Mesenteric fat pad (tissue), 1 donor: Measurements from ENCODE around the gene AGAP1. TPM values are rescaled to one million over a fixed set of nuclear protein-coding genes. Genes with fewer than 3 reads are reported as not detected.

Source experiments
- DNase-seq: peaks from one replicate; pipeline ENCODE4 v3.0.0-alpha.2; 2020; ENCODE audit warnings: low spot score
- total RNA-seq: library from RNA; stranded (reverse); fragmentation: NEBNext Ultra II Directional; extraction: Animal tissue kit (Norgen Biotek cat#: 25700); gene quantifications from one replicate; pipeline ENCODE4 v1.2.1, GENCODE V29; 2021
- donor health status: DM: yes; HTN: yes; CAD: no.

Gene AGAP1
- total RNA-seq, 1 donor from 2014 or later: 26.5 TPM

GRCh38 chr2:236106761-236107160, 612.9 kb downstream of the AGAP1 start:
- no peak for DNase-seq

- no peak for DNase-seq
Measured at GRCh38 chr2:236107536-236107935, 613.7 kb downstream of the AGAP1 start.

DNA sequence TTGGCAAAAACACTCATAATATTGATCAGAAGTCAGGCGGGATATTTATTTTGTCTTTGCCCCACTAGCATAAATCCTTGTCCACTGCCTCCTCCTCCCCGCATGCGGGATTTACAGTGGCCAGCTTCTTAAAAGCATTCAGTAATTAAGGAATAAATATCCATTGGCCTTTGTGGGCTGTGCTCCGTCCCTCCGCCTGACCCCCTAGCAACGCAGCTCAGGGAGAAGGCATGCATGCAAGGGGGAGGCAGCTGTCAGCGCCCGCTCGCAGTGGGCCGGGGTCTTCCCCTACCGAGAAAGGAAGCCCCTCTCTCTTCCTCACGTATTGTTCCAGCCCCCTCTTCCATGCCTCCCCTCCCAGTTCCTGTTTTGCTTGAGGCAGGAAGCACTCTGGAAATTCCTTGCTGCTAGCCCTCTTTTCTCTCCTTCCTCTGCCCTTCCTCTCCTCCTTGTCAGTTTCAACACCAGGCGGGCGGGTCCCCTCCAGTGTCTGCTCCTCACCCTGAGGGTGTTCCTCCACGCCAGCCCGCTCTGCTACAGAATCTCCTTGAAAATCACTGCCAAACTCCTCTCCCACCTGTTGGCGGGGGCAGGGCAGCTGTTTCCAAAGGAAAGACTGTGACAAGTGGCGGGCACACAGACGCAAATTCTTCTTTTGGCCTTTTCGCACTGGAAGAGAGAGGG, 614.2 kb downstream of the AGAP1 start:
- no peak for DNase-seq

- no peak for DNase-seq
Measured at GRCh38 chr2:236109061-236109460, 615.2 kb downstream of the AGAP1 start.

GRCh38 chr2:236109473-236109872, 615.6 kb downstream of the AGAP1 start:
- DNase-seq: no peak

GRCh38 chr2:236112466-236112865, 618.6 kb downstream of the AGAP1 start:
- DNase-seq: no peak

GRCh38 chr2:236113425-236113824, 619.6 kb downstream of the AGAP1 start:
- no peak for DNase-seq

DNA sequence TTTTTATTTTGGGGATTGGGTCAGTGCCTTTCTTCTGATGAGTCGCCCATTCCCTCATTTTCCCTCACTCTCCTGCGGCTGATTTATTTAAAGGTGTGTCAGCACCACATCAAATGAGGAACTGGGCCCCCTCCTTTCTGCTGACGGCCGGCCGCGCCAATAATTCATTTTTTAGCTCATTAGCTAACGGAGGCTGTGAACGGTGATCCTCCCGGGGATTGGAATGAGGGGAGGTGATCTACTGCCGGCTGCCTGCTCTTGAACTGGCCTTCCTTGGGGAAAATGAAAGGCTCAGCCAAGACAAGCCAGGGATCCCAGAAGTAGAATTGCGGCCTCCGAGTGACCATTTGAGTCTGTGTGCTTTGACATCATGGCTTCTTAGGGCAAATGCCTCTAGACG, 620.1 kb downstream of the AGAP1 start:
- DNase-seq: no peak

GRCh38 chr2:236114959-236115358, 621.1 kb downstream of the AGAP1 start:
- no peak for DNase-seq

DNA sequence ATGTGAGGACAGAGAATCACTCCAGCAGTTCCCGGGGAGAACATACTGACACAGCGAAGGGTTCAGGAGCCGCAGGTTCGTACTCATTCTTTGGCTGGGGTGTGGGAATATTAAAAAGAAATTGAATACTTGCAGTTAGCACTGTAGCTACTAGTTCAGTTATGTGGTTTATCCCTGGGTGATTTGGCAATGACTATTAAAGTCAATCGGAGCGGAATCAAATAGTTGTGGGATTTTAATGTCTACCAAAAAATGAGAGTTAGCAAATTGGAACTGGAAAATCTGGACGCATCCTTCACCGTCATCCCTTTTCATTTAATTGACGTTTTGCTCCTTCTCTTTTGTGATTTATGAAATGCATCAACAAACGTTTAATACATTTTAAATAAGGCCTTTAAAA, 623.6 kb downstream of the AGAP1 start:
- DNase-seq: no peak

DNA sequence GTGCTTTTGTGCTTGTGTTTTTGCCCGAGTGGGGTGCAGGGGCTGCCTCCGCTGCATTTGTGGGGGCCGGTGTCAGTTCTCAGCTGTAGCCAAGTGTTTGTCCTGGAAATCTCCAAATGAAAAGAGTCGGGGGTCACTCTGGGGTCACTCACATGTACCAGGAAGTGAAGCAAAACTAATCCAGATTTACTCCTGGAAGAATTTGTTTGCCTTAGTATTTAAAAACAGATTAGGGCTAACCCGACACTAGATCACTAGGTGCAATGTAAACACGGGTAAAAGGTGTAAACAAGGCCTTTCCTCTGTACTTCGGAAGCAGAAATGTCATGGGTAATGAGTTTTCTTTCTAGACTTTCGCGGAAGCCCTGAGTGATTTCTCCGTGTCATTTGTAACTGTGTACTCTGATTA, 624.0 kb downstream of the AGAP1 start:
- no peak for DNase-seq

GRCh38 chr2:236119003-236119402, 625.2 kb downstream of the AGAP1 start:
- DNase-seq: no peak

DNA sequence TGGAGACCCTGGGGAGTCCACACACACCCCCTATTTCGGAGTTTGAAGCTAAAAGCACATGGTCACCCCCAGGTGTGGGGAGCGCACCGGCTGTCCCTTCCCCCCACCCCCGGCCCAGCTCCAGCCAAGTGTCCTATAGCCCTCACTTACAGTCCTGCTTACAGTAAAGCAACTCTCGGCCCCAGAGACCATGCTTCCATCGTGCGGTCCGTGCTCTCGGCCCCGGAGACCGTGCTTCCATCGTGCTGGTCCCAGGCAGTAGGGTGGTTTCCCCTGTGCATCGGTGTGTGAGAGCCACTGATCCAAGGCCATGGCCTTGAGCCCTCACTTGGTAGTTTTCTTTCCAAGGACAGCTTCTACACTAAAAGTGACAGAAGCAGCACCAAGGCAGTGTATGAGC, 625.6 kb downstream of the AGAP1 start:
- DNase-seq: no peak

- no peak for DNase-seq
Measured at GRCh38 chr2:236120141-236120601, 626.3 kb downstream of the AGAP1 start.

- no peak for DNase-seq
Measured at GRCh38 chr2:236120829-236121228, 627.0 kb downstream of the AGAP1 start.

GRCh38 chr2:236121546-236121945, 627.7 kb downstream of the AGAP1 start:
- no peak for DNase-seq

- DNase-seq: no peak
Measured at GRCh38 chr2:236122236-236122635, 628.4 kb downstream of the AGAP1 start.

GRCh38 chr2:236123716-236124115, 629.9 kb downstream of the AGAP1 start:
- no peak for DNase-seq

GRCh38 chr2:236124182-236124893, 630.5 kb downstream of the AGAP1 start:
- DNase-seq: no peak

DNA sequence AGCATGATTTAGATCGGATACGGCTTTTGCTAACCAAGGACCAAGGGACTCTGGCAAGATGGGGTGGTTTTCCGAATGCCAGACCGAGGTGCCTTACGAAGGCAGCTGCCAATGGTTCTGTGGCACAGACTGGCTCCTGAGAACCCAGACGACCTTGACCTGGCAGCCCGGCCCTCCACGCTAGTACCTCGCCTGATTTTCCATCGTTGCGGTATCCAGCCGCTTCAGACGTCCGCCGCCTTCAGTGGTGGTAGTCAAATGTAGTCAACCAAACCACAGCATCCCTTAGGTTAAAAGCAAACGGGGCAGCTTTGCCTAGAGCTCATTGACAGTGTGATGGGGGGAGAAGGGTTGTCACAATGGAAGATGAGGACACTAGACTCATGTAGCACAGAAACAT, 631.7 kb downstream of the AGAP1 start:
- DNase-seq: no peak

GRCh38 chr2:236127010-236127409, 633.2 kb downstream of the AGAP1 start:
- DNase-seq: no peak

- DNase-seq: no peak
Measured at GRCh38 chr2:236128321-236128720, 634.5 kb downstream of the AGAP1 start.

DNA sequence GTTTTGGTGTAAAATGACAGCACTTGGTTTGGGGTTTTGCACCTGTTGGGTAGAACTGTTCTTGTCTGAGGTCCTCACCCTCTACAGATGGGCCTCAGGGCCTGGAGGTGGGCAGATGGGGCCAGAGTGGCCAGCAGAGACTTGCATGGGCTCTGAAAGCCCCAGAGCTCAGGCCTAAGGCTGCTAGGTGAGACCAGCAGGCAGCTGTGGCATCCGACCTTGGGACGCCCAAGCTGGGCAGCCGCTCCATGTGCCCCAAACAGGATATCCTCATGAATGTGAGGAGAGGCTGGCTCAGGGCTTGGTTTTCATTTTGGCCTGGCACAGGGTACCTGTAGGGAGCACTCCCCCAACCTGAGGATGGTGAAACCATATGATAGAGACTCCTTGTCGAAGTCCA, 636.1 kb downstream of the AGAP1 start:
- peak; percentile 75 for DNase-seq
